Ramos (cell line): ENCODE data around the gene DARS1.
"Not testable (repeated sequence)": the region's sequence is repeated elsewhere in the genome, so short reads cannot be mapped to it uniquely, and the experiment has no call there.

Source experiments
- in situ Hi-C: fragments of 300-500 bp; cut with MboI; formaldehyde crosslinking; loops from one replicate; pipeline ENCODE4 v1.14.3; 2022; ENCODE audit warnings: low sequenced_read_pairs; ENCODE audit not compliant: unreplicated experiment

The DARS1 gene

GRCh38 chr2:135987441-135987840 is 2.0 kb upstream of the DARS1 start:
- in situ Hi-C loops, result loop anchor here (5.0 kb wide), 1 partner anchor 270 kb away; no protein-coding TSS in a partner anchor

- in situ Hi-C loops, result loop anchor here (5.0 kb wide), 1 partner anchor 271 kb away; no protein-coding TSS in a partner anchor
These were observed 1.1 kb upstream of the DARS1 start for GRCh38 chr2:135986507-135986906.

- in situ Hi-C loops, result loop anchor here (5.0 kb wide), 1 partner anchor 271 kb away; no protein-coding TSS in a partner anchor
These were observed 484 bp upstream of the DARS1 start for GRCh38 chr2:135985826-135986393.

GRCh38 chr2:135984199-135985017 is 1.0 kb downstream of the DARS1 start:
- in situ Hi-C loops, result loop anchor here (5.0 kb wide), 1 partner anchor 273 kb away; no protein-coding TSS in a partner anchor

GRCh38 chr2:135980434-135981079 is 4.9 kb downstream of the DARS1 start:
- in situ Hi-C loops, result no loop called here

GRCh38 chr2:135975702-135976101 is 9.7 kb downstream of the DARS1 start:
- in situ Hi-C loops, result no loop called here

- in situ Hi-C loops, result no loop called here
These were observed 11.4 kb downstream of the DARS1 start for GRCh38 chr2:135974036-135974435.

- in situ Hi-C loops, result no loop called here
These were observed 15.6 kb downstream of the DARS1 start for GRCh38 chr2:135969655-135970387.

GRCh38 chr2:135965756-135966155 is 19.7 kb downstream of the DARS1 start:
- in situ Hi-C loops, result no loop called here

GRCh38 chr2:135964404-135964803 is 21.0 kb downstream of the DARS1 start:
- in situ Hi-C loops, result not testable (repeated sequence)

- in situ Hi-C loops, result no loop called here
These were observed 21.6 kb downstream of the DARS1 start for GRCh38 chr2:135963841-135964240.

GRCh38 chr2:135962366-135963123 is 22.9 kb downstream of the DARS1 start:
- in situ Hi-C loops, result no loop called here

GRCh38 chr2:135960656-135961551 is 24.5 kb downstream of the DARS1 start:
- in situ Hi-C loops, result no loop called here

- in situ Hi-C loops, result no loop called here
These were observed 25.3 kb downstream of the DARS1 start for GRCh38 chr2:135960150-135960549.

- in situ Hi-C loops, result not testable (repeated sequence)
These were observed 26.5 kb downstream of the DARS1 start for GRCh38 chr2:135958927-135959326.

GRCh38 chr2:135954020-135954601 is 31.3 kb downstream of the DARS1 start:
- in situ Hi-C loops, result no loop called here

GRCh38 chr2:135952891-135953290 is 32.5 kb downstream of the DARS1 start:
- in situ Hi-C loops, result no loop called here

GRCh38 chr2:135951041-135951583 is 34.3 kb downstream of the DARS1 start:
- in situ Hi-C loops, result no loop called here
